ENCODE data around the gene RGS16.

DNA sequence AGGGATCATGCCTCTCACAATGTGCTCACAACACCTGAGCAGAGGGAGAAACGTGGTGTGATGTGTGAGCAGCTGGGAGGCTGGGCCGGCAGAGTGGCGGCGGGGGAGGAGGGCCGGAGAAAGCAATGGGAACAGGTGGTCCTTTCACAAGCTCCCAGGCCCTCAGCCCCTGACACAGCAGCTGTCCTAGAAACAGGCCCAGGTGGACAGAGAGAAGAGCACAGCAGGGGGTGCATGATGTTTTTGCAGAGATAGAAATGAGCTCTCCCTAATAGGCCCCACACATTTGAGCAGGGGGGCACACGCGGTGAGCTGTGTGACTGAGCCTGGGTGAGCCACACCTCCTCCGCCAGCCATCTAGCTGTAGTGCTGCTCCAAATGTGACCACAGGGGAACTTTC, 7.6 kb upstream of the RGS16 start:
- TF ChIP-seq CTCF (IDR thresholded peaks at IDR 0.05) (no peak), POLR2AphosphoS5 (IDR thresholded peaks at IDR 0.05; ENCODE audit: low read depth, low read length) (no peak)
- TF ChIP-seq, protein P1, sequence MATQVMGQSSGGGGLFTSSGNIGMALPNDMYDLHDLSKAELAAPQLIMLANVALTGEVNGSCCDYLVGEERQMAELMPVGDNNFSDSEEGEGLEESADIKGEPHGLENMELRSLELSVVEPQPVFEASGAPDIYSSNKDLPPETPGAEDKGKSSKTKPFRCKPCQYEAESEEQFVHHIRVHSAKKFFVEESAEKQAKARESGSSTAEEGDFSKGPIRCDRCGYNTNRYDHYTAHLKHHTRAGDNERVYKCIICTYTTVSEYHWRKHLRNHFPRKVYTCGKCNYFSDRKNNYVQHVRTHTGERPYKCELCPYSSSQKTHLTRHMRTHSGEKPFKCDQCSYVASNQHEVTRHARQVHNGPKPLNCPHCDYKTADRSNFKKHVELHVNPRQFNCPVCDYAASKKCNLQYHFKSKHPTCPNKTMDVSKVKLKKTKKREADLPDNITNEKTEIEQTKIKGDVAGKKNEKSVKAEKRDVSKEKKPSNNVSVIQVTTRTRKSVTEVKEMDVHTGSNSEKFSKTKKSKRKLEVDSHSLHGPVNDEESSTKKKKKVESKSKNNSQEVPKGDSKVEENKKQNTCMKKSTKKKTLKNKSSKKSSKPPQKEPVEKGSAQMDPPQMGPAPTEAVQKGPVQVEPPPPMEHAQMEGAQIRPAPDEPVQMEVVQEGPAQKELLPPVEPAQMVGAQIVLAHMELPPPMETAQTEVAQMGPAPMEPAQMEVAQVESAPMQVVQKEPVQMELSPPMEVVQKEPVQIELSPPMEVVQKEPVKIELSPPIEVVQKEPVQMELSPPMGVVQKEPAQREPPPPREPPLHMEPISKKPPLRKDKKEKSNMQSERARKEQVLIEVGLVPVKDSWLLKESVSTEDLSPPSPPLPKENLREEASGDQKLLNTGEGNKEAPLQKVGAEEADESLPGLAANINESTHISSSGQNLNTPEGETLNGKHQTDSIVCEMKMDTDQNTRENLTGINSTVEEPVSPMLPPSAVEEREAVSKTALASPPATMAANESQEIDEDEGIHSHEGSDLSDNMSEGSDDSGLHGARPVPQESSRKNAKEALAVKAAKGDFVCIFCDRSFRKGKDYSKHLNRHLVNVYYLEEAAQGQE (IDR thresholded peaks at IDR 0.05; ENCODE audit: insufficient read depth in 1 of 2, low read depth in 2 of 2, low read length in 1 of 2) = no peak
